HG03103 (cell line): ENCODE measurements around the gene TM6SF1.
A peak's percentile ranks its signal among the peaks of the same experiment; 100 is the strongest.

ENCODE experiments used
- ATAC-seq: cut with Tn5 transposase; IDR thresholded peaks from one replicate; pipeline ENCODE4 v1.9.1; 2021; ENCODE audit warnings: low read depth; ENCODE audit not compliant: unreplicated experiment

Gene TM6SF1

GRCh38 chr15:83087576-83087975 lies 19.9 kb upstream of the TM6SF1 start:
- no peak for ATAC-seq

DNA sequence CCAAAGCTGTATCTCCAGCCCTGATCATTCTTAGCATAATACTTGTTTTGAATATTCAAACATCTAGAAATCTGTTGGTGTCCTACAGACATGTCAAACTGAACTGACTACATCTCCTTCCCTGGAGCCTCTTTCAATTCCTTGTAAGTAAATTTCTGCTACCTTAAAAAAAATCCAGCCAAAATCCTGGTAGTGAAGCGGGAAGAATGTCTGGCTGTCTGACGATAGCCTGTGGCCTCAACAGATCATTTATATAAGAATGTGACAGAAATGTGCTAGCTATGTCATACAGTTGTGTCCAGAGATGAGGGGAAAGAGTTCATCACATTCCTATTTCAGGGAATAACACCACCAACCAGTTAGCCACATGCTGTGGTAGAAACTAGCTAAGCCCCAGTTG lies 18.6 kb upstream of the TM6SF1 start:
- no peak for ATAC-seq

- ATAC-seq = no peak
Observed at GRCh38 chr15:83090465-83090864, 17.0 kb upstream of the TM6SF1 start.

GRCh38 chr15:83091965-83092308 lies 15.5 kb upstream of the TM6SF1 start:
- peak; percentile 20 for ATAC-seq

DNA sequence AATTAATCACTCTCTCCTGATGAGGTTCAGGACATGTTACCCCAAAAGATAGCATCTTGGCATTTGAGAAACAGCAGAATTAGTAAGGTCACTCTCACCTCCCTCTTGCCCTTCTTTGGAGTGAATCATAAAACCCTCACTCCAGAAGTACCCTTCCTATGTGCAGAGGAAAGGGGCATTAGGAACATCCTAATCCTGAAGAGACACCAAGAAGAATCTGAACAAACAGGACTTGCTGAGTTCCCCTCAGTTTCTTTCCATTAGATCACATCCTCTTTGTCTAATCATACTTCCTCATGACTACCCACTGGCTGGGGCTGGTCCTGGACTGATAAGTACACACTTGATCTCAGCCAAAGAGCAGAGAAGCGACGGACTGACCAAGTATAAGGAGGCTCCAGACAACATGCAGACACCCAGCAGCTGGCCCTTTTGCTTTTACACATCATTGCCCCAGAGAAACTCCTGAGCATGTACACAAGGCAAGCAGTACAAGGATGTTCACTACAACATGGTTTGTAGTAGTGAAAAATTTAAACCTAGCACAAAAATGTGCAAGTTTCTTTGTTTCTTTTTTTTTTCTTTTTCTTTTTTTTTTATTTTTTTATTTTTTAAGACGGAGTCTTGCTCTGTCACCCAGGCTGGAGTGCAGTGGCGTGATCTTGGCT lies 15.0 kb upstream of the TM6SF1 start:
- ATAC-seq = peak; percentile 86

- ATAC-seq = no peak
Observed at GRCh38 chr15:83094583-83094982, 12.9 kb upstream of the TM6SF1 start.

- no peak for ATAC-seq
Observed at GRCh38 chr15:83098079-83098478, 9.4 kb upstream of the TM6SF1 start.

DNA sequence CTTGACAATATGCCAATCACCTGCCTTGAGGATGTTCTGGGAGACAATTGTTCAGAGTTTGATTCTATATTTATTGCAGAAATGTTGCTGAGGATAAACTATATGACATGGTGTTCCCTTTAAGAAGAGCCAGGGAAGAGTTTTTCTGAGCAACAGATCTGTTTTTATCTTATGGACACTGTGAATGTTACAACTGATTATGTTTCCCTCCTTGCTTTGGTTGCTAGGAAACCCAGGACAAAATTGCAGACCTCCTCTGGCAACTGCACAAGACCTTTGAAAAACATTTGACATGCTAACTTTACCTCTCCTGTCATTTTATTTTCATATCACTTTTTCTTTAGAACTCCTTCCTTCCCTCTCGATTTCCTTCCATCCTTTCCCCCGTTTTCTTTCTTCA lies 8.2 kb upstream of the TM6SF1 start:
- ATAC-seq = no peak

DNA sequence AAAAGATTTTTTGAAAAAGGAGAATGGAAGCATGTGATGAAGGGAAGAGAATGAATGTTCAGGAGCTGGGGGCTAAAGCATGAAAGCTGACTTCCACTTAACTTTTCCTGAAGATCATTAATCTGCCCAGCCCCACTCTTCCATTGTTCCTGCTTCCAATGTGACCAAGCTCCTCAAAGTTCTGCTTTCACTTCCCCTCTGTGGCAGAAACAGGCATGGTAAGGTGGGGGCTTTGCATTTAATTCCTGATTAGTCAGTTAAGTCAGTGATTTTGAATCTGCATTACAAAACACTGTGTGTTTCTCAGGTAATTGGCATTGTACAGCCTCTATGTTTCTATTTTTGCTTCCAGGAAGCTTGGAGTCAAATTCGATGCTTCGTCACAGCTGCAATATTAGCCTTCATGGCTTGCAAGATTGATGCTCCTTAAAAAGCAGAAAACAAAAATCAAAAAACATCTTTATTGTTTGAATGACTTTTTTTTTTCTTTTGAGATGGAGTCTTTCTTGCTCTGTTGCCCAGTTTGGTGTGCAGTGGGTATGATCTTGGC lies 7.3 kb upstream of the TM6SF1 start:
- ATAC-seq = no peak

DNA sequence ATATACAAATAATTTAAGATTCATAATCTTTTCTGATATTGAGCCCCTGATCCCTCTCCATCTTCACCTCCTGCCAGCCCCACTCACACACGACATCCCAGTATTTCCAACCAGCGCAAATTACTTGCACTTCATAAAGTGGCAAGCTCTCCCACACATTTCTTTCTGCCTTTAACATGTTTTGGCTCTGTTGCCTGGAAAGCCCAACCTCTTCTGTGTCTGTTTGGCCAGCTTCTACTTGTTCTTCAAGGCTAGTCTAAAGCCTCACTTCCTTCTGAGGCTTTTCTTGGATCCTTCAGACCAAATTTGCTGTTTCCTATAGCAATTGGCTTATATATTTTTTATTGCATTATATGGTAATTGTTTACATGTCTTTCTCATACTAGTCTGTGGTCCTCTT lies 5.1 kb upstream of the TM6SF1 start:
- no peak for ATAC-seq

- no peak for ATAC-seq
Observed at GRCh38 chr15:83104141-83104540, 3.3 kb upstream of the TM6SF1 start.

GRCh38 chr15:83105440-83105839 lies 2.0 kb upstream of the TM6SF1 start:
- no peak for ATAC-seq

GRCh38 chr15:83107841-83108181 lies 366 bp downstream of the TM6SF1 start:
- ATAC-seq = no peak

DNA sequence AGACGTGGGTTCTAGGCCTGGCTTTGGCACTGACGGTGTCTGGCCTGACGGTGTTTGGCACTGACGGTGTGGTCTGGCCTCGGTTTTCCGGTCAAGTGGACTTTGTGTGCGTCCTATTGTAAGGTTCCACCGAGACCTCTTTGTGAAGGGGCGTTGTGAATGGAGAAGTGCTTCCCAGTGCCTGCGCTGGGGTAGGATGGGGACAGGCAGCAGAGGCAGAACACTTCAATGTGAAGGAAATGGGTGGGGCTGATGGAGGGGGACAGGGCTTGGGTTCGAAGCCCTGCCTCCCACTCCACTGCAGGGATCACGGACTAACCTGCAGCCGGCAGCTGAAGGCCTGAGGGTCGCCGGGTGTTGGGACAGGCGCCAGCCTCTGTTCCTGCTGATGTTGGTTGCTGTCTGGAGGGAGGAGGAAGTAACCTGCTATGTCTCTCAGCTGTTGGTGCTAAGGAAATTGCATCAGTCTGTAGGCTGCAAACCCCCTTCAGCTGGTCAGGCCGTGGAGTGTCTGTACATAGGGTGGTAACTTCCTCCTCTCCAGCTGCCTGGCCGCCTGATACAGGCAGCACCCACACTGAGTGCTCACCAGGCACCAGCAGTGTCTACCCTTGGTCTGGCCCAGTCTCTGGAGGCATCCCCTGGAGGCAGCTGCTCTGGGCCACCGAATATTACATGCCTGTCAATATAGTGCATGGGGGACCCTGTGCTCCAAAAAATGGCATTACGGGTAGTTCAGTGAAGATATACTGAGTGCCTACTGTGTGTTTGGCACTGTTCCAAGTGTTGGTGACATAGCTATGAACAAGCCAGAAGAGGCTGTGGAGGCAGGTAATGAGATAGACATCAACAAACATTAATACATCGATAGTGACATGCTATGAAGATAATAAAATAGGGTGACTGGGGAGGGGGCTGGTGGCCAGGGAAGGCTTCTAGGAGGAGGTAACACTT lies 1.1 kb downstream of the TM6SF1 start:
- ATAC-seq = peak; percentile 56

GRCh38 chr15:83109532-83109931 lies 2.1 kb downstream of the TM6SF1 start:
- no peak for ATAC-seq

- ATAC-seq = no peak
Observed at GRCh38 chr15:83110381-83110780, 2.9 kb downstream of the TM6SF1 start.

GRCh38 chr15:83111149-83111548 lies 3.7 kb downstream of the TM6SF1 start:
- no peak for ATAC-seq

- ATAC-seq = no peak
Observed at GRCh38 chr15:83112233-83112955, 4.9 kb downstream of the TM6SF1 start.

GRCh38 chr15:83112956-83113299 lies 5.5 kb downstream of the TM6SF1 start:
- ATAC-seq = no peak

DNA sequence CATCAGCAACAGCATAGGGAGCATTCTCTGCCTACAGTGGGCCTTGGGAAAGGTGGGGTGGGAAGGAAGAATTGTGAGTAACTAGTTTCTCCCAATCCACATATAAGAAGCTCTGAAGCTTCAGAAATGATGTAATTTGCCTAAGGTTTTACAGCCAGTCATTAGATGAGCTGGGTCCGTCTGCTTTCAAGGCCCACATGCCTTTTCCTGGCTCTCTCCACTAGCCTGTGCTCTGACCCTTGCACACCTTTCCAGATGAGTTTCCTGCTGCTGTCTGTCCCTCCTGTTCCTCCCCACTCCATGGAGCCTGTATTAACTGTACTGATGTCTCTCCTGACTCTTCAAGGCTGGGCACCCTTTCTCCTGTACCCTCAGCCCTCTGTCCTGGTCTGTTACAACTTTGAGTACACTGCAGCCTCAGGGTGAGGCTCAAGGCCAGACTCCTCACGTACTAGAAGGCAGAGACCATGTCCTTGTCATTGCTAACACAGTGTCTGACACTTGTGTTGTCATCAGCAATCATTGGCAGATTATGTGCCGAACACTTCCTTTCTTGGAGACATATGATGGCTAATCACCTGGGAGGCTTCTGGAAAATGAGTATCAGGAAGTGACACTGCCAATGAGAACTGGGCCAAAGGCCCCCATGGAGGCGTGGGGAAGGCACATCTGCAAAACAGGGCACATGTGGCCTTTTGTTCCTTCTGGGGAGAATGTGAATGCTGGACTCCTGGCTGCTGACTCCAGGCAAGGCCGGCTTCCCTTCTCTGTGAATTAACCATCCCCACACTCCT lies 6.6 kb downstream of the TM6SF1 start:
- no peak for ATAC-seq
